HCEC 1CT (cell line): Measurements from ENCODE around the gene SEZ6.

Source experiments
- DNase-seq: peaks from one replicate; pipeline ENCODE4 v3.0.0-alpha.2; 2017

SEZ6 gene

GRCh38 chr17:29002811-29003210 is 3.0 kb downstream of the SEZ6 start:
- DNase-seq = no peak

GRCh38 chr17:29000973-29001372 is 4.9 kb downstream of the SEZ6 start:
- DNase-seq = no peak

- DNase-seq = no peak
These were observed 6.6 kb downstream of the SEZ6 start for GRCh38 chr17:28999206-28999605.

GRCh38 chr17:28997806-28998205 is 8.0 kb downstream of the SEZ6 start:
- no peak for DNase-seq

GRCh38 chr17:28996554-28997096 is 9.2 kb downstream of the SEZ6 start:
- no peak for DNase-seq

GRCh38 chr17:28993645-28994426 is 12.0 kb downstream of the SEZ6 start:
- no peak for DNase-seq

- no peak for DNase-seq
These were observed 12.9 kb downstream of the SEZ6 start for GRCh38 chr17:28992625-28993600.

- DNase-seq = no peak
These were observed 13.6 kb downstream of the SEZ6 start for GRCh38 chr17:28992185-28992584.

GRCh38 chr17:28991779-28992178 is 14.1 kb downstream of the SEZ6 start:
- no peak for DNase-seq

- no peak for DNase-seq
These were observed 16.8 kb downstream of the SEZ6 start for GRCh38 chr17:28989028-28989427.

- DNase-seq = no peak
These were observed 17.4 kb downstream of the SEZ6 start for GRCh38 chr17:28988475-28988874.

- DNase-seq = no peak
These were observed 18.8 kb downstream of the SEZ6 start for GRCh38 chr17:28986714-28987655.

- no peak for DNase-seq
These were observed 19.7 kb downstream of the SEZ6 start for GRCh38 chr17:28985950-28986713.

- no peak for DNase-seq
These were observed 22.3 kb downstream of the SEZ6 start for GRCh38 chr17:28983286-28984230.

GRCh38 chr17:28982131-28982793 is 23.6 kb downstream of the SEZ6 start:
- no peak for DNase-seq

GRCh38 chr17:28978356-28978964 is 27.4 kb downstream of the SEZ6 start:
- no peak for DNase-seq

GRCh38 chr17:28977659-28978355 is 28.0 kb downstream of the SEZ6 start:
- no peak for DNase-seq

- DNase-seq = no peak
These were observed 30.2 kb downstream of the SEZ6 start for GRCh38 chr17:28975646-28976045.

GRCh38 chr17:28975031-28975430 is 30.8 kb downstream of the SEZ6 start:
- no peak for DNase-seq
